Activated CD8-positive, alpha-beta T cell treated with anti-CD3 and anti-CD28 coated beads for 36 hours (primary cell): Measurements from ENCODE around the gene LGALS8. TPM values are rescaled to one million over a fixed set of nuclear protein-coding genes. Genes with fewer than 3 reads are reported as not detected.
A peak's percentile ranks its signal among the peaks of the same experiment; 100 is the strongest.
"Not testable (repeated sequence)": the region's sequence is repeated elsewhere in the genome, so short reads cannot be mapped to it uniquely, and the experiment has no call there.

Experiments used
- ATAC-seq: fragments of 200-7000 bp; cut with Tn5 transposase; one replicate; pipeline ENCODE4 v1.10.0; 2021; ENCODE audit warnings: mild to moderate bottlenecking, moderate library complexity
- CTCF ChIA-PET: fragments of 350-600 bp; sonication (Branson Sonifier 250); formaldehyde crosslinking; loops from one replicate; lab custom pipeline; 2021; ENCODE audit warnings: antibody characterized with exemption; lab: Charles Lee
- POLR2A ChIA-PET: fragments of 350-600 bp; sonication (Branson Sonifier 250); formaldehyde crosslinking; loops from one replicate; lab custom pipeline; 2021; ENCODE audit warnings: antibody characterized with exemption; lab: Charles Lee
- DNase-seq: peaks from one replicate; pipeline ENCODE4 v3.0.0-alpha.2; 2020
- H3K27ac Mint-ChIP-seq: one replicate; pipeline ENCODE4 v1.8.0; 2021; ENCODE audit warnings: mild to moderate bottlenecking, mixed read lengths
- H3K27me3 Mint-ChIP-seq: one replicate; pipeline ENCODE4 v1.8.0; 2021; ENCODE audit warnings: mixed read lengths
- H3K36me3 Mint-ChIP-seq: one replicate; pipeline ENCODE4 v1.8.0; 2021; ENCODE audit warnings: low read depth, mixed read lengths
- H3K4me1 Mint-ChIP-seq: one replicate; pipeline ENCODE4 v1.8.0; 2021; ENCODE audit warnings: low read depth, mixed read lengths
- H3K4me3 Mint-ChIP-seq: one replicate; pipeline ENCODE4 v1.8.0; 2021; ENCODE audit warnings: mild to moderate bottlenecking, moderate library complexity, mixed read lengths
- H3K9me3 Mint-ChIP-seq: one replicate; pipeline ENCODE4 v1.8.0; 2021; ENCODE audit warnings: mixed read lengths
- CTCF ChIP-seq: fragments of 200-600 bp; IDR thresholded peaks from one replicate; pipeline ENCODE4 v1.8.0; 2022; ENCODE audit warnings: antibody characterized with exemption, mild to moderate bottlenecking
- intact Hi-C: fragments of 100-400 bp; cut with micrococcal nuclease; formaldehyde crosslinking; loops from one replicate; pipeline ENCODE4 v1.10.0; 2022
- total RNA-seq, 2 experiments: library from RNA; stranded (reverse); gene quantifications; one replicate each; pipeline ENCODE4 v1.2.3, GENCODE V29; 2021

The LGALS8 gene
- total RNA-seq, 2 experiments from 2014 or later, result 87.3 to 89.3 TPM

- CTCF ChIA-PET, result interaction anchor here (0.8 kb wide), 1 partner anchor 14 kb away, joined by 3 read pairs; no protein-coding TSS in a partner anchor
- no peaks in the 10 kb centered on the region for H3K9me3 Mint-ChIP-seq
- peak overlapping the region; percentile 7 for H3K27ac Mint-ChIP-seq
- peaks cover 2% of the 10 kb centered on the region for H3K27me3 Mint-ChIP-seq
- POLR2A ChIA-PET, result no interaction called here
- H3K4me3 Mint-ChIP-seq, result no peak overlapping the region
- ATAC-seq, result no peak
- peaks cover 9% of the 10 kb centered on the region for H3K4me1 Mint-ChIP-seq
- intact Hi-C loops, result no loop called here
- peak; percentile 27 for TF ChIP-seq CTCF
- no peaks in the 10 kb centered on the region for H3K36me3 Mint-ChIP-seq
- no peak for DNase-seq
Observed at GRCh38 chr1:236502579-236502971, 21.2 kb upstream of the LGALS8 start.

GRCh38 chr1:236502972-236503639, 20.7 kb upstream of the LGALS8 start:
- DNase-seq, result peak; percentile 9
- peak; percentile 1 for TF ChIP-seq CTCF
- intact Hi-C loops, result no loop called here
- Mint-ChIP-seq H3K9me3 (no peaks in the 10 kb centered on the region), H3K36me3 (no peaks in the 10 kb centered on the region), H3K27me3 (peaks cover 2% of the 10 kb centered on the region), H3K27ac (peak overlapping the region; percentile 7), H3K4me3 (peak overlapping the region; percentile 19), H3K4me1 (peaks cover 9% of the 10 kb centered on the region)
- ChIA-PET POLR2A (no interaction called here), CTCF (interaction anchor here (0.8 kb wide), 1 partner anchor 13 kb away, joined by 3 read pairs; no protein-coding TSS in a partner anchor)
- no peak for ATAC-seq

- intact Hi-C loops, ATAC-seq, H3K27ac Mint-ChIP-seq, H3K9me3 Mint-ChIP-seq, H3K27me3 Mint-ChIP-seq, POLR2A ChIA-PET, CTCF ChIA-PET, H3K36me3 Mint-ChIP-seq, DNase-seq, H3K4me3 Mint-ChIP-seq: not testable (repeated sequence)
- peaks cover 15% of the 10 kb centered on the region for H3K4me1 Mint-ChIP-seq
Observed at GRCh38 chr1:236504338-236504737, 19.4 kb upstream of the LGALS8 start.

- POLR2A ChIA-PET, result interaction anchor here (0.9 kb wide), 1 partner anchor 366 kb away, joined by 4 read pairs; no protein-coding TSS in a partner anchor
- Mint-ChIP-seq H3K4me1 (peaks cover 15% of the 10 kb centered on the region), H3K27ac (no peak overlapping the region), H3K36me3 (no peaks in the 10 kb centered on the region), H3K4me3 (no peak overlapping the region), H3K27me3 (peaks cover 2% of the 10 kb centered on the region), H3K9me3 (no peaks in the 10 kb centered on the region)
- DNase-seq (no peak), ATAC-seq (no peak)
- CTCF ChIA-PET, result interaction anchor here (1.0 kb wide), 1 partner anchor 17 kb away, joined by 4 read pairs; no protein-coding TSS in a partner anchor
- no peak for TF ChIP-seq CTCF
- intact Hi-C loops, result no loop called here
Observed at GRCh38 chr1:236507022-236507700, 16.6 kb upstream of the LGALS8 start.

GRCh38 chr1:236508593-236509027, 15.2 kb upstream of the LGALS8 start:
- ATAC-seq (peak; percentile 24), DNase-seq (no peak)
- Mint-ChIP-seq H3K4me1 (peaks cover 6% of the 10 kb centered on the region), H3K36me3 (no peaks in the 10 kb centered on the region), H3K27ac (no peak overlapping the region), H3K4me3 (no peak overlapping the region), H3K9me3 (no peaks in the 10 kb centered on the region), H3K27me3 (no peaks in the 10 kb centered on the region)
- CTCF ChIA-PET, result no interaction called here
- POLR2A ChIA-PET, result no interaction called here
- intact Hi-C loops, result no loop called here
- no peak for TF ChIP-seq CTCF
